ENCODE data around the gene SH3PXD2A.

- TF ChIP-seq, protein P1, sequence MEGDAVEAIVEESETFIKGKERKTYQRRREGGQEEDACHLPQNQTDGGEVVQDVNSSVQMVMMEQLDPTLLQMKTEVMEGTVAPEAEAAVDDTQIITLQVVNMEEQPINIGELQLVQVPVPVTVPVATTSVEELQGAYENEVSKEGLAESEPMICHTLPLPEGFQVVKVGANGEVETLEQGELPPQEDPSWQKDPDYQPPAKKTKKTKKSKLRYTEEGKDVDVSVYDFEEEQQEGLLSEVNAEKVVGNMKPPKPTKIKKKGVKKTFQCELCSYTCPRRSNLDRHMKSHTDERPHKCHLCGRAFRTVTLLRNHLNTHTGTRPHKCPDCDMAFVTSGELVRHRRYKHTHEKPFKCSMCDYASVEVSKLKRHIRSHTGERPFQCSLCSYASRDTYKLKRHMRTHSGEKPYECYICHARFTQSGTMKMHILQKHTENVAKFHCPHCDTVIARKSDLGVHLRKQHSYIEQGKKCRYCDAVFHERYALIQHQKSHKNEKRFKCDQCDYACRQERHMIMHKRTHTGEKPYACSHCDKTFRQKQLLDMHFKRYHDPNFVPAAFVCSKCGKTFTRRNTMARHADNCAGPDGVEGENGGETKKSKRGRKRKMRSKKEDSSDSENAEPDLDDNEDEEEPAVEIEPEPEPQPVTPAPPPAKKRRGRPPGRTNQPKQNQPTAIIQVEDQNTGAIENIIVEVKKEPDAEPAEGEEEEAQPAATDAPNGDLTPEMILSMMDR (conservative IDR thresholded peaks at IDR 0.05 in 1 of 2, IDR thresholded peaks at IDR 0.05 in 1 of 2; ENCODE audit: extremely low read depth in 1 of 2, insufficient read depth in 1 of 2, low read depth in 1 of 2, low read length in 2 of 2), result no peak
- no peak for TF ChIP-seq EZH2 (IDR thresholded peaks at IDR 0.05; ENCODE audit: borderline replicate concordance, low read length)
Observed at GRCh38 chr10:103691267-103691666, 164.1 kb downstream of the SH3PXD2A start.

All from mammary epithelial cell (primary cell).